HL-60/S4 (cell line): ENCODE data around the gene ZBTB46.
"Not testable (repeated sequence)": the region's sequence is repeated elsewhere in the genome, so short reads cannot be mapped to it uniquely, and the experiment has no call there.

ENCODE experiments used
- in situ Hi-C: fragments of 300-500 bp; cut with MboI; formaldehyde crosslinking; loops from 2 replicates; pipeline ENCODE4 v1.14.3; 2022; ENCODE audit warnings: low sequenced_read_pairs

The ZBTB46 gene

GRCh38 chr20:63859166-63859699 lies 28.2 kb upstream of the ZBTB46 start:
- in situ Hi-C loops: no loop called here

GRCh38 chr20:63858393-63859165 lies 27.5 kb upstream of the ZBTB46 start:
- in situ Hi-C loops: no loop called here

- in situ Hi-C loops: no loop called here
These were observed 26.8 kb upstream of the ZBTB46 start for GRCh38 chr20:63857764-63858392.

- in situ Hi-C loops: no loop called here
These were observed 25.0 kb upstream of the ZBTB46 start for GRCh38 chr20:63856098-63856511.

GRCh38 chr20:63855363-63856097 lies 24.5 kb upstream of the ZBTB46 start:
- in situ Hi-C loops: no loop called here

GRCh38 chr20:63854766-63855362 lies 23.8 kb upstream of the ZBTB46 start:
- in situ Hi-C loops: no loop called here

- in situ Hi-C loops: no loop called here
These were observed 23.2 kb upstream of the ZBTB46 start for GRCh38 chr20:63854069-63854765.

GRCh38 chr20:63853733-63854068 lies 22.6 kb upstream of the ZBTB46 start:
- in situ Hi-C loops: not testable (repeated sequence)

GRCh38 chr20:63851548-63851943 lies 20.5 kb upstream of the ZBTB46 start:
- in situ Hi-C loops: not testable (repeated sequence)

GRCh38 chr20:63850689-63851547 lies 19.9 kb upstream of the ZBTB46 start:
- in situ Hi-C loops: no loop called here

- in situ Hi-C loops: no loop called here
These were observed 17.2 kb upstream of the ZBTB46 start for GRCh38 chr20:63848003-63848911.

GRCh38 chr20:63847237-63848002 lies 16.4 kb upstream of the ZBTB46 start:
- in situ Hi-C loops: no loop called here

GRCh38 chr20:63846888-63847236 lies 15.8 kb upstream of the ZBTB46 start:
- in situ Hi-C loops: no loop called here

GRCh38 chr20:63846128-63846771 lies 15.2 kb upstream of the ZBTB46 start:
- in situ Hi-C loops: no loop called here

GRCh38 chr20:63844511-63844991 lies 13.5 kb upstream of the ZBTB46 start:
- in situ Hi-C loops: no loop called here

GRCh38 chr20:63843778-63844177 lies 12.7 kb upstream of the ZBTB46 start:
- in situ Hi-C loops: no loop called here

- in situ Hi-C loops: no loop called here
These were observed 12.2 kb upstream of the ZBTB46 start for GRCh38 chr20:63843222-63843621.
